ENCODE measurements around the gene PLXNB2.

GRCh38 chr22:50275181-50276055 lies 32.0 kb downstream of the PLXNB2 start:
- TF ChIP-seq POLR2A (IDR thresholded peaks at IDR 0.05) (no peak), CTCF (IDR thresholded peaks at IDR 0.05) (no peak), POLR2AphosphoS5 (IDR thresholded peaks at IDR 0.05) (no peak), EP300 (IDR thresholded peaks at IDR 0.05) (no peak)

Measured in gastroesophageal sphincter (tissue), 3 donors.